Measurements from ENCODE around the gene RGSL1. TPM values are rescaled to one million over a fixed set of nuclear protein-coding genes. Genes with fewer than 3 reads are reported as not detected.

The RGSL1 gene
- total RNA-seq, 2 experiments from 2014 or later: not detected

DNA sequence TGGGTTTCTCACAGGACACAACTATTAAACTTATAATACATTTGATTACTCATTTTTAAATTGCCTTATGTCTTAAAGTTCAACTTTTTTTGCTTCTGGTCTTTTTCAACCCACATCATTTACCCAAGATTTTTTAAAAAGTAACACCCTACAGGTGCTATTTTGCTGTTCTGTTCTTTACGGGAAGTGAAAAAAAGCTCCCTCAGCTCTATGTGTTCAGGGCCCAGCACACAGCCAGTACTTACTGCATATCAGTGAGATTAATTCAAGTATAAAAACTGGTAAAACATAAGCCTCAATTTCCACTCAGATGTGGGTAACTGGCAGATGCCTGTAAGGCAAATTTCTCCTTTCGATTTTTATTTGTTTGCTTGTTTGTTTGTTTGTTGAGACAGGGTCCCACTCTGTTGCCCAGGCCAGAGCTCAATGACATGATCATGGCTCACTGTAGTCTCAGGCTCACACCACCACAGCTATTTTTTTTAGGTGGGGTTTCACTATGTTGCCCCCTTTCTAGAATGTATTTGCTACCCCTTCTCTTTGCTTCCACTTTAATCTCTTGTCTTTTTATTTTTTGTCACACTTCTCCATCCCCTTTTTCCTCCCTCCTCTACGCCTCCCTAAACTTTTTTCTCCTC, 118.8 kb downstream of the RGSL1 start:
- peaks cover 41% of the 10 kb centered on the region for H3K4me1 ChIP-seq (ENCODE audit: insufficient read depth, low read length, poor library complexity, severe bottlenecking)
- no peaks in the 10 kb centered on the region for H3K9me2 ChIP-seq (ENCODE audit: insufficient read depth, low read length)
- intact Hi-C loops (cut with micrococcal nuclease; ENCODE audit: unreplicated experiment): loop anchor here (10.0 kb wide), 1 partner anchor 124 kb away; no protein-coding TSS in a partner anchor
- H3K4me3 ChIP-seq (ENCODE audit: low read depth, low read length, poor library complexity, severe bottlenecking): no peak overlapping the region
- TF ChIP-seq, protein P1, sequence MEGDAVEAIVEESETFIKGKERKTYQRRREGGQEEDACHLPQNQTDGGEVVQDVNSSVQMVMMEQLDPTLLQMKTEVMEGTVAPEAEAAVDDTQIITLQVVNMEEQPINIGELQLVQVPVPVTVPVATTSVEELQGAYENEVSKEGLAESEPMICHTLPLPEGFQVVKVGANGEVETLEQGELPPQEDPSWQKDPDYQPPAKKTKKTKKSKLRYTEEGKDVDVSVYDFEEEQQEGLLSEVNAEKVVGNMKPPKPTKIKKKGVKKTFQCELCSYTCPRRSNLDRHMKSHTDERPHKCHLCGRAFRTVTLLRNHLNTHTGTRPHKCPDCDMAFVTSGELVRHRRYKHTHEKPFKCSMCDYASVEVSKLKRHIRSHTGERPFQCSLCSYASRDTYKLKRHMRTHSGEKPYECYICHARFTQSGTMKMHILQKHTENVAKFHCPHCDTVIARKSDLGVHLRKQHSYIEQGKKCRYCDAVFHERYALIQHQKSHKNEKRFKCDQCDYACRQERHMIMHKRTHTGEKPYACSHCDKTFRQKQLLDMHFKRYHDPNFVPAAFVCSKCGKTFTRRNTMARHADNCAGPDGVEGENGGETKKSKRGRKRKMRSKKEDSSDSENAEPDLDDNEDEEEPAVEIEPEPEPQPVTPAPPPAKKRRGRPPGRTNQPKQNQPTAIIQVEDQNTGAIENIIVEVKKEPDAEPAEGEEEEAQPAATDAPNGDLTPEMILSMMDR (conservative IDR thresholded peaks at IDR 0.05; ENCODE audit: low read length): no peak
- TF ChIP-seq EZH2phosphoT487 (IDR thresholded peaks at IDR 0.05; ENCODE audit: borderline replicate concordance, low read depth, low read length): no peak
- peak overlapping the region; percentile 66 for H3K27ac ChIP-seq (ENCODE audit: low read depth, low read length, poor library complexity, severe bottlenecking)
- peaks cover 13% of the 10 kb centered on the region; the same call in 1 of the 2 replicates for H3K9me3 ChIP-seq (ENCODE audit: low read length)
- peak; percentile 73 for DNase-seq (ENCODE audit: low spot score)
- H3K4me2 ChIP-seq (ENCODE audit: low read length): peak overlapping the region; percentile 56
- BruUV-seq (replicated peaks): no TSS peak
- H2AFZ ChIP-seq (ENCODE audit: low read length): peak overlapping the region; percentile 81
- no peaks in the 10 kb centered on the region; the same call in 1 of the 2 replicates for H3K36me3 ChIP-seq (ENCODE audit: insufficient read depth, low read length)
- ChIA-PET POLR2A (interaction anchor here (0.6 to 2.5 kb wide), 13 partner anchors 14 to 481 kb away, joined by 3 to 11 read pairs (median 3); no protein-coding TSS in a partner anchor), CTCF (ENCODE audit: unreplicated experiment) (no interaction called here)
- no peaks in the 10 kb centered on the region for H4K20me1 ChIP-seq (ENCODE audit: insufficient read depth, low read length)
- no peaks in the 10 kb centered on the region for H3K79me2 ChIP-seq (ENCODE audit: insufficient read depth, low read depth, low read length)

DNA sequence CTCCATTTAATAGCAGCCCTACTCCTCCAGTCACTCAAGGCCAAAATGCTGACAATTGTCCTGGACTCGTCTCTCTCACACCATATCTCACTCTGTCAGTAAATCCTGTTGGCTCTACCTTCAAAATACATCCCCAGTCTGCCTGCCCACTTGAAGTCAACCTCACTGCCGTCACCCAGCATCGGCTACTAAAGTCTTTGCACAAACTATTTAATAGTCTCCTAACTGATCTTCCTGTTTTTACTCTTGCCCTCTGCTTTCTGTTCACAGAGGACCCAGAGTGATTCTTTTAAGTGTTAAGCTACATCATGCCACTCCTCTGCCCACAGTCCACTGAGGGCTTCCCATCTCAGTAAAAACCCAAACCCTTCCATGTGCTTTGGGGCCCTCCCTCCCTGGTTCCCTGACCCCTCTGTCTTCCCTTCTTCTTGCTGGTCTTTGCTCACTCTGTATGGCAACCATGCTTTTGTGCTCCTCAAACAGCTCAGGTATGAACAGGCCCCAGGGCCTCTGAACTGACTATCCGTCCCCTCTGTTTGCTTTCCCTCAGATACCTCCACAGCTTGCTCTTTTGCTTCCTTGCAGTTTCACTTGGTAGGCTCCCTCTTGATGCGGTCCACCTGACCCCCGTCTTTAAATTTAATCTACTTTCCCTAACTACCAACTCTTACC, 120.1 kb downstream of the RGSL1 start:
- peaks cover 41% of the 10 kb centered on the region for H3K4me1 ChIP-seq (ENCODE audit: insufficient read depth, low read length, poor library complexity, severe bottlenecking)
- no TSS peak for BruUV-seq (replicated peaks)
- intact Hi-C loops (cut with micrococcal nuclease; ENCODE audit: unreplicated experiment): loop anchor here (10.0 kb wide), 1 partner anchor 125 kb away; no protein-coding TSS in a partner anchor
- H3K79me2 ChIP-seq (ENCODE audit: insufficient read depth, low read depth, low read length): no peaks in the 10 kb centered on the region
- TF ChIP-seq EZH2phosphoT487 (IDR thresholded peaks at IDR 0.05; ENCODE audit: borderline replicate concordance, low read depth, low read length): no peak
- TF ChIP-seq, protein P1 (conservative IDR thresholded peaks at IDR 0.05; ENCODE audit: low read length): no peak
- no peak overlapping the region for H3K4me3 ChIP-seq (ENCODE audit: low read depth, low read length, poor library complexity, severe bottlenecking)
- ChIA-PET POLR2A (interaction anchor here (0.7 to 2.5 kb wide), 6 partner anchors 18 to 540 kb away, joined by 3 to 11 read pairs (median 4); no protein-coding TSS in a partner anchor), CTCF (ENCODE audit: unreplicated experiment) (interaction anchor here (0.8 kb wide), 1 partner anchor 85 kb away, joined by 3 read pairs; no protein-coding TSS in a partner anchor)
- H3K9me3 ChIP-seq (ENCODE audit: low read length): peaks cover 13% of the 10 kb centered on the region; the same call in 1 of the 2 replicates
- H3K27ac ChIP-seq (ENCODE audit: low read depth, low read length, poor library complexity, severe bottlenecking): peak overlapping the region; percentile 66
- H3K9me2 ChIP-seq (ENCODE audit: insufficient read depth, low read length): no peaks in the 10 kb centered on the region
- no peaks in the 10 kb centered on the region; the same call in 1 of the 2 replicates for H3K36me3 ChIP-seq (ENCODE audit: insufficient read depth, low read length)
- no peaks in the 10 kb centered on the region for H4K20me1 ChIP-seq (ENCODE audit: insufficient read depth, low read length)
- DNase-seq (ENCODE audit: low spot score): peak; percentile 6
- H2AFZ ChIP-seq (ENCODE audit: low read length): peak overlapping the region; percentile 81
- peak overlapping the region; percentile 56 for H3K4me2 ChIP-seq (ENCODE audit: low read length)

All from OCI-LY7 (cell line).